HFFc6 (cell line): Measurements from ENCODE around the gene C4orf46. TPM values are rescaled to one million over a fixed set of nuclear protein-coding genes. Genes with fewer than 3 reads are reported as not detected.

Source experiments
- DNase-seq: peaks from one replicate; pipeline ENCODE4 v3.0.0-alpha.2; 2018
- H3K27ac Mint-ChIP-seq: 2 replicates; pipeline ENCODE4 v1.8.0; 2020; ENCODE audit warnings: mild to moderate bottlenecking, mixed read lengths
- H3K27me3 Mint-ChIP-seq: 2 replicates; pipeline ENCODE4 v1.8.0; 2021; ENCODE audit warnings: mild to moderate bottlenecking, moderate library complexity, mixed read lengths; ENCODE audit not compliant: insufficient read depth
- H3K36me3 Mint-ChIP-seq: 2 replicates; pipeline ENCODE4 v1.8.0; 2021; ENCODE audit warnings: low read depth, mixed read lengths
- H3K4me1 Mint-ChIP-seq: 2 replicates; pipeline ENCODE4 v1.8.0; 2020; ENCODE audit warnings: low read depth, mixed read lengths
- H3K4me3 Mint-ChIP-seq: 2 replicates; pipeline ENCODE4 v1.8.0; 2020; ENCODE audit warnings: mild to moderate bottlenecking, moderate library complexity, mixed read lengths
- H3K9me3 Mint-ChIP-seq: 2 replicates; pipeline ENCODE4 v1.8.0; 2020; ENCODE audit warnings: mild to moderate bottlenecking, mixed read lengths
- CTCF ChIP-seq: fragments of 200-600 bp; sonication (generic); IDR thresholded peaks from 2 replicates; pipeline ENCODE4 v1.5.0; 2021; ENCODE audit warnings: antibody characterized with exemption, mild to moderate bottlenecking
- total RNA-seq, 6 experiments: library from RNA; stranded (reverse); fragmentation: NEBNext Ultra II Directional; extraction: Animal tissue kit (Norgen Biotek cat#: 25700); gene quantifications; 2 replicates in 1 of 6; 3 replicates in 5 of 6; pipeline ENCODE4 v1.2.3, GENCODE V29; 2021

The C4orf46 gene
- total RNA-seq, 6 experiments from 2014 or later = 8.0 to 13.8 (median 11.8) TPM

GRCh38 chr4:158688813-158689212 lies 17.1 kb upstream of the C4orf46 start:
- no peak for TF ChIP-seq CTCF
- DNase-seq = no peak
- Mint-ChIP-seq H3K4me1 (no peaks in the 10 kb centered on the region), H3K36me3 (no peaks in the 10 kb centered on the region), H3K27me3 (no peaks in the 10 kb centered on the region), H3K4me3 (no peak overlapping the region), H3K27ac (no peak overlapping the region), H3K9me3 (no peaks in the 10 kb centered on the region)

- Mint-ChIP-seq H3K4me1 (no peaks in the 10 kb centered on the region), H3K9me3 (no peaks in the 10 kb centered on the region), H3K4me3 (no peak overlapping the region), H3K36me3 (peaks cover 4% of the 10 kb centered on the region; the same call in 1 of the 2 replicates), H3K27me3 (no peaks in the 10 kb centered on the region), H3K27ac (no peak overlapping the region)
- no peak for DNase-seq
- no peak for TF ChIP-seq CTCF
These were observed 10.4 kb upstream of the C4orf46 start for GRCh38 chr4:158682066-158682465.

- H3K27ac Mint-ChIP-seq = no peak overlapping the region
- H3K27me3 Mint-ChIP-seq = no peaks in the 10 kb centered on the region
- H3K4me1 Mint-ChIP-seq = no peaks in the 10 kb centered on the region
These were observed 9.9 kb upstream of the C4orf46 start for GRCh38 chr4:158681629-158682028.

GRCh38 chr4:158678767-158679166 lies 7.1 kb upstream of the C4orf46 start:
- Mint-ChIP-seq H3K9me3 (no peaks in the 10 kb centered on the region), H3K4me1 (no peaks in the 10 kb centered on the region)

More at GRCh38 chr4:158681629-158682028, 9.9 kb upstream of the C4orf46 start:
- no peak for DNase-seq
- H3K9me3 Mint-ChIP-seq = no peaks in the 10 kb centered on the region
- TF ChIP-seq CTCF = no peak
- H3K4me3 Mint-ChIP-seq = no peak overlapping the region
- H3K36me3 Mint-ChIP-seq = peaks cover 4% of the 10 kb centered on the region; the same call in 1 of the 2 replicates

GRCh38 chr4:158676076-158676475 lies 4.4 kb upstream of the C4orf46 start:
- TF ChIP-seq CTCF = no peak
- H3K36me3 Mint-ChIP-seq = peaks cover 4% of the 10 kb centered on the region; the same call in 1 of the 2 replicates
- H3K4me3 Mint-ChIP-seq = no peak overlapping the region
- no peak for DNase-seq
- peaks cover 6% of the 10 kb centered on the region for H3K4me1 Mint-ChIP-seq
- no peaks in the 10 kb centered on the region for H3K9me3 Mint-ChIP-seq
- peaks cover 5% of the 10 kb centered on the region; the same call in 1 of the 2 replicates for H3K27me3 Mint-ChIP-seq
- H3K27ac Mint-ChIP-seq = no peak overlapping the region

More at GRCh38 chr4:158678767-158679166, 7.1 kb upstream of the C4orf46 start:
- no peak for TF ChIP-seq CTCF
- Mint-ChIP-seq H3K4me3 (no peak overlapping the region), H3K27ac (no peak overlapping the region), H3K27me3 (no peaks in the 10 kb centered on the region), H3K36me3 (peaks cover 4% of the 10 kb centered on the region; the same call in 1 of the 2 replicates)
- DNase-seq = no peak

GRCh38 chr4:158673633-158674032 lies 1.9 kb upstream of the C4orf46 start:
- Mint-ChIP-seq H3K4me3 (no peak overlapping the region), H3K27ac (no peak overlapping the region), H3K4me1 (peaks cover 16% of the 10 kb centered on the region), H3K27me3 (peaks cover 5% of the 10 kb centered on the region; the same call in 1 of the 2 replicates), H3K9me3 (no peaks in the 10 kb centered on the region), H3K36me3 (no peaks in the 10 kb centered on the region)
- DNase-seq = no peak
- no peak for TF ChIP-seq CTCF
